Chondrocyte (in vitro differentiated cells): ENCODE results near the gene PTHLH. TPM values are rescaled to one million over a fixed set of nuclear protein-coding genes. Genes with fewer than 3 reads are reported as not detected.

Experiments used
- DNase-seq: peaks from one replicate; pipeline ENCODE4 v3.0.0; 2021; ENCODE audit warnings: mixed read lengths, low spot score
- H3K27ac Mint-ChIP-seq: one replicate; pipeline ENCODE4 v1.8.0; 2021; ENCODE audit warnings: mild to moderate bottlenecking, moderate library complexity, mixed read lengths; ENCODE audit not compliant: unreplicated experiment
- H3K27me3 Mint-ChIP-seq: 2 replicates; pipeline ENCODE4 v1.8.0; 2021; ENCODE audit warnings: low read depth, mixed read lengths
- H3K36me3 Mint-ChIP-seq: 2 replicates; pipeline ENCODE4 v1.8.0; 2021; ENCODE audit warnings: low read depth, mixed read lengths
- H3K4me1 Mint-ChIP-seq: 2 replicates; pipeline ENCODE4 v1.8.0; 2021; ENCODE audit warnings: low read depth, mild to moderate bottlenecking, mixed read lengths
- H3K4me3 Mint-ChIP-seq: one replicate; pipeline ENCODE4 v1.8.0; 2021; ENCODE audit warnings: mild to moderate bottlenecking, moderate library complexity, mixed read lengths; ENCODE audit not compliant: unreplicated experiment
- H3K9me3 Mint-ChIP-seq: 2 replicates; pipeline ENCODE4 v1.8.0; 2021; ENCODE audit warnings: low read depth, mixed read lengths
- CTCF ChIP-seq: fragments of 200-600 bp; sonication (generic); IDR thresholded peaks from 2 replicates; pipeline ENCODE4 v1.5.0; 2021; ENCODE audit warnings: antibody characterized with exemption, mild to moderate bottlenecking, moderate library complexity
- total RNA-seq: library from RNA; stranded (reverse); gene quantifications from 3 replicates; pipeline ENCODE4 v1.2.1, GENCODE V29; 2021

The PTHLH gene
- total RNA-seq, 1 donor from 2014 or later = 1.1 TPM

GRCh38 chr12:27960821-27961220 lies 11.7 kb downstream of the PTHLH start:
- DNase-seq = no peak
- no peak overlapping the region for H3K27ac Mint-ChIP-seq
- no peak for TF ChIP-seq CTCF
- H3K4me1 Mint-ChIP-seq = peaks cover 19% of the 10 kb centered on the region
- no peaks in the 10 kb centered on the region for H3K36me3 Mint-ChIP-seq
- H3K27me3 Mint-ChIP-seq = no peaks in the 10 kb centered on the region
- no peaks in the 10 kb centered on the region for H3K9me3 Mint-ChIP-seq
- no peak overlapping the region for H3K4me3 Mint-ChIP-seq

- Mint-ChIP-seq H3K27me3 (no peaks in the 10 kb centered on the region), H3K4me3 (no peak overlapping the region), H3K4me1 (peaks cover 2% of the 10 kb centered on the region), H3K9me3 (no peaks in the 10 kb centered on the region), H3K36me3 (no peaks in the 10 kb centered on the region), H3K27ac (no peak overlapping the region)
- TF ChIP-seq CTCF = no peak
- no peak for DNase-seq
These were observed 13.9 kb downstream of the PTHLH start for GRCh38 chr12:27958675-27959074.

GRCh38 chr12:27957366-27957765 lies 15.2 kb downstream of the PTHLH start:
- H3K4me3 Mint-ChIP-seq = no peak overlapping the region
- DNase-seq = no peak
- no peaks in the 10 kb centered on the region for H3K4me1 Mint-ChIP-seq
- no peaks in the 10 kb centered on the region for H3K9me3 Mint-ChIP-seq
- TF ChIP-seq CTCF = no peak
- H3K27me3 Mint-ChIP-seq = no peaks in the 10 kb centered on the region
- H3K36me3 Mint-ChIP-seq = no peaks in the 10 kb centered on the region
- H3K27ac Mint-ChIP-seq = no peak overlapping the region

- no peaks in the 10 kb centered on the region for H3K36me3 Mint-ChIP-seq
- no peak for DNase-seq
- H3K4me1 Mint-ChIP-seq = no peaks in the 10 kb centered on the region
- TF ChIP-seq CTCF = no peak
- no peak overlapping the region for H3K4me3 Mint-ChIP-seq
- no peaks in the 10 kb centered on the region for H3K9me3 Mint-ChIP-seq
- H3K27ac Mint-ChIP-seq = no peak overlapping the region
- no peaks in the 10 kb centered on the region for H3K27me3 Mint-ChIP-seq
These were observed 18.7 kb downstream of the PTHLH start for GRCh38 chr12:27953817-27954216.

- H3K27ac Mint-ChIP-seq = no peak overlapping the region
- TF ChIP-seq CTCF = no peak
- DNase-seq = no peak
- H3K4me3 Mint-ChIP-seq = no peak overlapping the region
- H3K36me3 Mint-ChIP-seq = no peaks in the 10 kb centered on the region
- H3K9me3 Mint-ChIP-seq = no peaks in the 10 kb centered on the region
- H3K4me1 Mint-ChIP-seq = no peaks in the 10 kb centered on the region
- H3K27me3 Mint-ChIP-seq = no peaks in the 10 kb centered on the region
These were observed 19.2 kb downstream of the PTHLH start for GRCh38 chr12:27953348-27953747.
